Heart left ventricle (tissue), 16 donors: Measurements from ENCODE around the gene CLMN. TPM values are rescaled to one million over a fixed set of nuclear protein-coding genes. Genes with fewer than 3 reads are reported as not detected.

Experiments
- ATAC-seq, 4 donors: fragments of 200-7000 bp; cut with Tn5 transposase; one replicate each; pipeline ENCODE4 v1.9.1; 2020 to 2022; ENCODE audit warnings: moderate library complexity in 4 of 4, mild to moderate bottlenecking in 3 of 4, moderate number of reproducible peaks in 1 of 4
- DNase-seq, 5 donors: peaks; one replicate each; pipeline ENCODE4 v3.0.0-alpha.2; 2020
- H3K27ac ChIP-seq, 12 donors: fragments of 200-600 bp; sonication (generic) in 4 of 12; one replicate each; pipeline versions ENCODE4 v1.5.0 to v1.8.0; 2016 to 2022; ENCODE audit warnings: mild to moderate bottlenecking in 2 of 12
- H3K27me3 ChIP-seq, 9 donors: fragments of 200-600 bp; sonication (generic) in 2 of 9; one replicate each; pipeline versions ENCODE4 v1.5.1 to v1.8.0; 2016 to 2022; ENCODE audit warnings: mild to moderate bottlenecking in 3 of 9
- H3K36me3 ChIP-seq, 9 donors: fragments of 200-600 bp; sonication (generic) in 2 of 9; one replicate each; pipeline versions ENCODE4 v1.5.0 to v1.8.0; 2018 to 2022; ENCODE audit warnings: mild to moderate bottlenecking in 2 of 9
- H3K4me1 ChIP-seq, 12 donors: fragments of 200-600 bp; sonication (generic) in 4 of 12; one replicate each; pipeline versions ENCODE4 v1.5.0 to v1.8.0; 2016 to 2022; ENCODE audit warnings: mild to moderate bottlenecking in 3 of 12
- H3K4me3 ChIP-seq, 12 donors: fragments of 200-600 bp; sonication (generic) in 4 of 12; one replicate each; pipeline versions ENCODE4 v1.5.0 to v1.8.0; 2017 to 2022; ENCODE audit warnings: mild to moderate bottlenecking in 9 of 12, moderate library complexity in 4 of 12
- H3K9me3 ChIP-seq, 12 donors: fragments of 200-600 bp; sonication (generic) in 4 of 12; one replicate each; pipeline versions ENCODE4 v1.5.0 to v1.8.0; 2016 to 2022; ENCODE audit warnings: mild to moderate bottlenecking in 1 of 12
- POLR2A ChIP-seq, 2 donors: fragments of 450-650 bp; IDR thresholded peaks; one replicate each; pipeline ENCODE4 v1.6.1; 2017; ENCODE audit warnings: antibody characterized with exemption in 2 of 2, mild to moderate bottlenecking in 2 of 2, moderate library complexity in 2 of 2
- WGBS, 4 donors: extraction: QIAGEN DNeasy Blood & Tissue Kit in 2 of 4; methylation state at CpG; one replicate each; pipeline versions ENCODE4 v1.1.5 to v1.1.7; 2013 to 2018; 5-methylcytosine and 5-hydroxymethylcytosine counted together
- intact Hi-C, 10 donors: fragments of 100-400 bp; cut with DNase I; formaldehyde crosslinking; loops; one replicate each; pipeline versions ENCODE4 v1.11.1 to v1.14.2; 2022
- polyA plus RNA-seq, 2 donors: library from polyadenylated mRNA; stranded (reverse); fragments of 200-250 nt; gene quantifications; one replicate each; pipeline ENCODE4 v1.2.3, GENCODE V29; 2013
- total RNA-seq, 9 donors: library from RNA; depleted of rRNA in 2 of 9; stranded (reverse); fragments of >200 nt in 2 of 9; fragmentation: NEBNext Ultra II Directional in 3 of 9; extraction: Animal tissue kit (Norgen Biotek cat#: 25700) in 3 of 9; gene quantifications; one replicate each; pipeline versions ENCODE4 v1.1.0 to v1.2.4, GENCODE V29; 2016 to 2023
- TF ChIP-seq, protein P1 (sequence below), 12 donors: fragments of 200-600 bp; sonication (generic) in 4 of 12; IDR thresholded peaks; one replicate each; pipeline versions ENCODE4 v1.5.0 to v1.8.0; 2018 to 2022; ENCODE audit warnings: antibody characterized with exemption in 12 of 12, mild to moderate bottlenecking in 5 of 12
- donor health status: ischemic (EF 13 %, LVEDD 7.1; RV severe dilation, severe dysfunction).
- donor health status: healthy with polysubstance abuse.
- donor health status: DM: no; HTN: yes; CAD: no.
- donor health status: DM: no; HTN: no; CAD: no.
- donor health status: ischemic (EF 25% LVEDD 6.9; RV normal size, moderate dysfunction).
- donor health status: ischemic (EF 25% LVEDD 5.7; RV mildly dilated, moderate dysfunction).
- donor health status: healthy.
- donor health status: DM: yes; HTN: yes; CAD: no.
- donor health status: ischemic (EF 35%, LVEDD 5.7; RV mildly dilated, moderate dysfunction).
- donor health status: nonischemic (EF 11% LVEDD 7.7; RV severe dilation, severe dysfunction).
- donor health status: DM: yes; HTN: yes; CAD: no.
- donor health status: PGD.
- donor health status: ischemic (EF 29% LVEDD 5.4; RV normal size, mild dysfunction).
- donor health status: nonischemic (EF 23%, LVEDD 6.1; RV moderate dilation, normal function).

The CLMN gene
- total and polyA plus RNA-seq, 11 donors, result 3.1 to 10.2 (median 6.7) TPM

DNA sequence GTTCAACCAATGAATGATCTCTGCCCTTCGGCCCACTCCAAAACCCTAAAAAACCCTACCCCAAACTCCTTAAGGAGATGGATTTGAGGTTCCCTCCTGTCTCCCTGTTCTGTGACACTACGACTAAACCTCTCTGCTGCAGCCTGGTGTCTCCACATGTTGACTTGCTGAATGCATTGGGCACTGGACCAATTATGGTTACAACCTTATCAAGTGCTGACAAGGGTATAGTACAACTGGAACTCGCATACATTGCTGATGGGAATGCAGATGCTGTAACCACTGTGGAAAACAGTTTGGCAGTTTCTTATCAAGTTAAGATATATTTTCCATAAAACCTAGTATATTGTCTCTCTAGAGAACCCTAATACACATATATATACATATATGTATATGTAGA is 156.0 kb downstream of the CLMN start:
- H3K4me1 ChIP-seq, result peaks cover 0 to 29% (median under 1%) of the 10 kb centered on the region in 12 donors
- DNase-seq (no peak), ATAC-seq (no peak)
- H3K4me3 ChIP-seq, result no peak overlapping the region
- no peak for TF ChIP-seq POLR2A (IDR thresholded peaks at IDR 0.05)
- TF ChIP-seq, protein P1, sequence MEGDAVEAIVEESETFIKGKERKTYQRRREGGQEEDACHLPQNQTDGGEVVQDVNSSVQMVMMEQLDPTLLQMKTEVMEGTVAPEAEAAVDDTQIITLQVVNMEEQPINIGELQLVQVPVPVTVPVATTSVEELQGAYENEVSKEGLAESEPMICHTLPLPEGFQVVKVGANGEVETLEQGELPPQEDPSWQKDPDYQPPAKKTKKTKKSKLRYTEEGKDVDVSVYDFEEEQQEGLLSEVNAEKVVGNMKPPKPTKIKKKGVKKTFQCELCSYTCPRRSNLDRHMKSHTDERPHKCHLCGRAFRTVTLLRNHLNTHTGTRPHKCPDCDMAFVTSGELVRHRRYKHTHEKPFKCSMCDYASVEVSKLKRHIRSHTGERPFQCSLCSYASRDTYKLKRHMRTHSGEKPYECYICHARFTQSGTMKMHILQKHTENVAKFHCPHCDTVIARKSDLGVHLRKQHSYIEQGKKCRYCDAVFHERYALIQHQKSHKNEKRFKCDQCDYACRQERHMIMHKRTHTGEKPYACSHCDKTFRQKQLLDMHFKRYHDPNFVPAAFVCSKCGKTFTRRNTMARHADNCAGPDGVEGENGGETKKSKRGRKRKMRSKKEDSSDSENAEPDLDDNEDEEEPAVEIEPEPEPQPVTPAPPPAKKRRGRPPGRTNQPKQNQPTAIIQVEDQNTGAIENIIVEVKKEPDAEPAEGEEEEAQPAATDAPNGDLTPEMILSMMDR (IDR thresholded peaks at IDR 0.05), result no peak
- peaks cover 0 to 16% (median 0%) of the 10 kb centered on the region in 12 donors for H3K9me3 ChIP-seq
- H3K36me3 ChIP-seq, result no peaks in the 10 kb centered on the region
- peak overlapping the region in 1 of 12 donors; percentile 63 for H3K27ac ChIP-seq
- H3K27me3 ChIP-seq, result no peaks in the 10 kb centered on the region
- 59 to 81% (median 65%) methylated on average over 3 of the region's 3 CpGs for WGBS, 4 donors
- intact Hi-C loops, result no loop called here

GRCh38 chr14:95163132-95163531 is 156.6 kb downstream of the CLMN start:
- WGBS, 4 donors, result 65 to 74% (median 69%) methylated on average over 2 of the region's 2 CpGs
- ATAC-seq, result no peak
- TF ChIP-seq, protein P1 (IDR thresholded peaks at IDR 0.05), result no peak
- H3K27ac ChIP-seq, result peak overlapping the region in 1 of 12 donors; percentile 63
- DNase-seq, result no peak
- intact Hi-C loops, result no loop called here
- H3K27me3 ChIP-seq, result no peaks in the 10 kb centered on the region
- peaks cover 0 to 16% (median 0%) of the 10 kb centered on the region in 12 donors for H3K9me3 ChIP-seq
- no peaks in the 10 kb centered on the region for H3K36me3 ChIP-seq
- no peak overlapping the region for H3K4me3 ChIP-seq
- H3K4me1 ChIP-seq, result peaks cover 0 to 34% (median 6%) of the 10 kb centered on the region in 12 donors

DNA sequence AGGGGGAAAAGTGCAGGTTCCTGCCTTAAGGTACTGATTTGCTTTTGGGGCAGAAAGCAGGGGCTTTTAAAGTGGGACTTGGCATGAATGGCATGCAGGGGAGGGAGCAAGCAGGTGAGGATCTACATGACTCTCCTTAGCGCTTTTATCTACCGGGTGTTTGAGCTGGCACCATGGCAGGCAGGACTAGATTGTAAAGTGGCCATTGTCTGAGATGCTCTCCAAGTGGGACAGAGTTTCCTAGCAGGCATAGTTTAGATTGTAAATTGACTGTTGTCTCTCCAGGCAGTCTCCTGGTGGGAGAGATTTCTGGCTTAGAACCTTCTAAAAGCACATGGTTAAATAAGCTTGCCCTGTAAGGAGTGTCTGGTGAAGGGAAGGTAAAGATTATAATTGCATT is 157.1 kb downstream of the CLMN start:
- Histone ChIP-seq H3K4me1 (peaks cover 0 to 37% (median 7%) of the 10 kb centered on the region in 12 donors), H3K9me3 (peaks cover 0 to 16% (median 0%) of the 10 kb centered on the region in 12 donors), H3K4me3 (no peak overlapping the region), H3K27ac (peak overlapping the region in 1 of 12 donors; percentile 63), H3K36me3 (no peaks in the 10 kb centered on the region), H3K27me3 (no peaks in the 10 kb centered on the region)
- DNase-seq, result no peak
- intact Hi-C loops, result no loop called here
- TF ChIP-seq, protein P1 (IDR thresholded peaks at IDR 0.05), result no peak
- TF ChIP-seq POLR2A (IDR thresholded peaks at IDR 0.05), result no peak
- no peak for ATAC-seq
- WGBS, 4 donors, result 52 to 56% (median 52%) methylated on average over 2 of the region's 2 CpGs

DNA sequence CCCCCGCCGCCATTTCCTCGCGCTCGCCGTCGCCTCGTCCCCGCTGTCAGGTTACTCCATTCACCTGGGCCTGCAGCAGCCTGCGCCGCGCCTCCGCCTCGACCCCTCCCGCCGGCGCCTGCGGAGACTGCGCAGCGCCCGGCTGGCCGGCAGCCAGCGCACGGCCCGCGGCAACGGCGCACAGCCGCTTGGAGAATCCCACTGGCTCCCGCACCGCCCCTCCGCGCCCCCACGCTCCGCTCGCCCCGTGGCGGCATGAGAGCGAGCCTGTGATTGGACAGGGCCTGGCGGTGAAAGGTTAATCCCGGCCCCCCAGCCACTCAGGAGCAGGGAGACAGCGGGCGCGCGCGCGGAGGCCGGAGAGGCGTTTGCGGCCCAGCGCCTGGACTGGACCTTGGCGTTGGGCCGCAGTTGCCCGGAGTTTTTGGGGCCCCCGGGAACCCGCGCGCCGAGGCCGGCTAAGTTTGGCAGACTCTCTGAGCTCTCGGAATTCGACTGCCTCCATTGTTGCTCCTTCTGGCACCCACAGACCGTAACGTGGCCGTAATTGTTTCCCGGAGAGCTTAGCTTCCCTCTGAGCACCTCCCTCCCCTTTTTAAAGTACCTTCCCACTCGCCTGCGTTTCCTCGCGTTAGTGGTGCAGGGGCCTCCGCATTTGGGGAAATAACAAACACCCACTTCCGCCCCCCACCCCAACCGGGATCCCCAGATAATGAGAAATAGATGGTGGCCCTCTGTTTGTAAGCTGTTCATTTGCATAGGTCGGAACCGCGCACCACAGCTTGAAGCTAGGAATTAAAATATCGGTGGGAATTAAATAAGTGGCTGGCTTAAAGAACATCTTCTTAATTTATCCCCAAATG is 162.2 kb downstream of the CLMN start, which contains the start of gene DICER1:
DICER1 (minus strand) TSS at position 203 of the 863 bp plus-strand sequence. CDS start 24,071 bp downstream, outside the sequence.
- peak within 1 kb of the TSS; percentile 92 to 98 (median 95) for H3K27ac ChIP-seq
- peak in 1 of 2 donors; percentile 84 for TF ChIP-seq POLR2A (IDR thresholded peaks at IDR 0.05)
- TF ChIP-seq, protein P1 (IDR thresholded peaks at IDR 0.05), result no peak
- 0 to 1% (median 1%) methylated on average over 19 to 77 of the region's 77 CpGs for WGBS, 4 donors
- ATAC-seq (peak; percentile 97 to 98 (median 98)), DNase-seq (peak; percentile 97 to 99 (median 98))
- H3K4me3 ChIP-seq, result peak within 1 kb of the TSS; percentile 29 to 95 (median 87)
- H3K9me3 ChIP-seq, result no peaks in the 10 kb centered on the region
- intact Hi-C loops, result no loop called here
- no peaks in the 10 kb centered on the region for H3K27me3 ChIP-seq
- H3K36me3 ChIP-seq, result no peaks in the 10 kb centered on the region
- peaks cover 0 to 55% (median 29%) of the 10 kb centered on the region in 12 donors for H3K4me1 ChIP-seq
